Renal cortex interstitium (tissue), 11 donors: Measurements from ENCODE around the gene PPP1R13B. TPM values are rescaled to one million over a fixed set of nuclear protein-coding genes. Genes with fewer than 3 reads are reported as not detected.

Experiments
- DNase-seq, 11 donors: peaks; one replicate each; pipeline ENCODE4 v3.0.0-alpha.2; 2013; ENCODE audit warnings: low read depth in 9 of 11, low spot score in 4 of 11; ENCODE audit errors: extremely low read depth in 1 of 11
- polyA plus RNA-seq, 3 donors: library from polyadenylated mRNA; unstranded; fragments of 120-200 nt; gene quantifications; one replicate each; pipeline ENCODE4 v1.2.1, GENCODE V29; 2013; ENCODE audit not compliant: insufficient read length in 3 of 3

Gene PPP1R13B
- polyA plus RNA-seq, 3 donors, result 29.8 to 47.6 (median 31.2) TPM

DNA sequence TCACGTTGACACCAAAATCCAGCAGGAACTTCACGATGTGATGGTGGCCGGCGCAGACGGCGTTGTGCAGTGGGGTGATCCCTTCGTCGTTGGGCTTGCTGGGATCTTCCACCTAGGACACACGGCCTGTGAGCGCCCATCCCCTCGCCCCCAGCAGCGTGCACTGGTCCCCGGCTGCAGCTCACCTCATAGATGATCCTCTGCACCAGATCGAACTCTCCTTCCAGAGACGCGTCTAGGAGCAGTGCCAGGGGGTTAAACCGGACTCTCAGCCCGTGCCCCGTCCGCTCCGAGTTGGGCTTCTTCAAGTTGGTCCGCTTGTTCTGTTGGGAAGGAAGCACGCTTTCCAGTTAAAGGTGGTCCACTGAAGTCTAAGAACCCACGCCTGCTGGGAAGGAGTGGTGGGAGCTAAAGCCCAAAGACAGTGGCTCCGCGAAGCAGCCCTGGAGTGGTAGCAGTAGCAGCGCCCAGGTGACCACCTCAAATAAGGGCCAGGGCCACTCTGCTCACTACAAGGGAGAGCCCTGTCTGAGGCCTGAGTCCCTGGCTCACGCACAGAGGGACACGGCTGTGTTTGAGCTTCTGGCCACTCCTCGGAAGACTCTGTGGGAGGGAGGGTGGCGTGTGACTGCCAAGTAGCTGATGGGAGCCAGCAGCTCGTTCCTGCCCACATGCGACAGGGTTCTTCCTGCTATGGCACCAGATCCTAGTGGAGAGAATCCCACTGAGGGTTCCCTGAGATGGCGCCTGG is 108.5 kb downstream of the PPP1R13B start:
- no peak for DNase-seq

DNA sequence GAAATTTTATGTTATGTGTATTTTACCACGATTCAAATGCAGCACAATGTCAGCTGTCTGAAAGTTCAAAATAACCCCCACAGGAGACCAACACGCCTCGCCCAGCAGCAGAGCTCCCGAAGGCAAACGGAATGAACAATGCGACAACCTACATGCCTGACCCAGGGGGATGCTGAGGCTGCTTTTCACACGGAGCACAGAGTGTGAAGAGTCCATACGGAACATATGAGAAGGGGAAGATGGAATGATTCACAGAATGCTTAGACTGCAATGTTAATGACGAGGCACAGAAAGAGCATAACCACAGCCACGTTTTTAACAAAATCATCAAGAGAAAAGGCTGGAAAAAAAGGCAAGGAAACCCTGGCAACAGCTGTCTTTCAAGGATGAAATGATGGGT is 109.2 kb downstream of the PPP1R13B start:
- DNase-seq, result no peak

DNA sequence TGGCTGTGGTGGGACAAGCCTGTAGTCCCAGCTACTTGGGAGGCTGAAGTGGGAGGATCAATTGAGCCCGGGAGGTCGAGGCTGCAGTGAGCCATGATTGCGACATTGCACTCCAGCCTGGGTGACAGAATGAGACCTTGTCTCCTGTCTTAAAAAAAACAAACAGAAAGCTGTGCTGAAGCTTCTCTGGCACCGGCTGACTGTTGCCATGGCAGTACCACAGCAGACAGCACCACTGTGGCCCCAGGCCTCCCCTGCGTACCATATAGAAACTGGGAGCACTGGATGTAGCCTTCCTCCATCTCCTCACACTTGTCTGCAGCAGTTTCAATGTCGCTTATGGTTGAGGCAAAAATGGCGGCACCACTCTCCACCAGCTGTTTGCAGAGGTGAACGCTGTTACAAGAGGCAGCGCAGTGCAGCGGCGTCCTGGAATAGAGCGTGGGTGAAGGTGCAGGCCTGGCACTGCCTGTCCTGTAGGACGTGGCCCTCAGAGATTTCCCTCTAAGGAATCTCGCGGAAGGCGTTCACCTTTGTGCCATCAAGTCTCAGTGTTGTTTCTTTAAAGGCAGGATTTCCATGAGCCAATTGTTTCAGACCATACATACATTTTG is 109.8 kb downstream of the PPP1R13B start:
- DNase-seq, result no peak

DNA sequence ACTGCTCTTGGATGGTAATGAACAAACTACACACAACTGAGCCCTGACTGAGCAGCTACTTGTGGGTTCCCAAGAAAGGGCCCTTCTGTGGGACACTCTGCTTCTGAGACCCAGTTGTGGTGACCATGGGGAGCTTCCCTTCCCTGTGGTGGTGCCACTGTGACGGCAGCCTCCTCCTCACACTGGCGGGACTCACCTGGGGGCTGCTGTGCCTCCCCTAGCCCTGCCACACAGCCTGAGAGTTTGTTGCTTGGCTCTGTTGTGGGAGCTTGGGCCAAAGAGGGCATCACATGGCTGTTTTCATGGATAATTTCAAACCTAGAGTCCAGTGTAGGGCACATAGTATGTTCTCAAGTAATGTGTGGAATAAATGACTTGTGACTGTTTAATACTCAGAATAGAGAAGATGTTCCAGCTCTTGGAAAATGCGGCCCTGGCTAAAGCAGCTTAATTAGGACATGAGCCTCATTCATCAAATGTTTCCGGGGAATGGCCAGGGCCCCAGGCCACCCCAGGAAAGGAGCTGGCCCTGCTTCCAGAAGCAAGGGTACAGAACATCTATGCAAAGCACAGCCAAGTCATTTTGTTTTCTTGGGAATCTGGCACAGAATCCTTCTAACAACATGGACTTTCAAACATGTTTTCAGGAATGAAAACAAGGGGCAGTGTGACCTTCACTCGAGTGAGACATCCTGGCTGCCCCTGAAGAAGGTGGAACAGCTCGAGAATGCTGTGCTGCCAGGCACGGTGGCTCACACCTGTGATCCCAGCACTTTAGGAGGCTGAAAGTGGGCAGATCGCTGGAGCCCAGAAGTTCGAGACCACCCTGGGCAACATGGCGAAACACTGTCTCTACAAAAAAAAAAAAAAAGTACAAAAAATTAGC is 110.6 kb downstream of the PPP1R13B start:
- DNase-seq, result no peak

DNA sequence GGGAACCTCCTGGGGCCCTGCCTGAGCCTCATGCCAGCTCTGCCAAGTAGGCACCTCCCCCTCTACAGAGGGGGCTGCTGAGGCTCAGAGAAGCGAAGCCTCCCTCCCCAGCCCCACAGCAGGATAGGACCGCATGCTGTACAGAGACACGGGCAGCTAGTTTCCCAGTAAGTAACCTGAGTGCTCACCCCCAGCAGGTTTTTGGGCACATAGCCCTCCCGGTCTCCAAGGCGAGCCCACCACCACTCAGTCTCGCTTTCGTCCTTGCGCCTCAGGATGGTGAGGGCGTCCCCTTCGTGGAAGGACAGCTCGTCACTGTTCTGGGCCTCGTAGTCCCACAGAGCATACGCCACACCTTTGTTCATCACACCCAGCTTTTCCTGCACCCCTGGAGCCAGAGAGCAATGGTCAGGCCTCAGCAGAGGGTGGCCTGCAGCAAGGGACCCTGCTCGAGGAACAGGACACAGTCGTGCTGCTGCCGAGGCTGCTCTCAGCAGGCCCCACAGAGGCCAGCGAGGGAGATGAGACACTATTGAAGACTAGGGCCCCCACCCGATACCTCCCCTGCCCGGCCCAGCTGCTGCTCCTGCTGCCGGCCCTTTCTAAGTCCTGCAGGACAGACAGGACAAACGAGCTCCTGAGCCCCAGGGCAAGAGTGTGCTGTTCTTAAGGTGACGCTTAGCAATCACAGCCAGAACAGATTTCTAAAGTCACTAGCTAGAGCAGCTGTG is 111.4 kb downstream of the PPP1R13B start:
- no peak for DNase-seq

DNA sequence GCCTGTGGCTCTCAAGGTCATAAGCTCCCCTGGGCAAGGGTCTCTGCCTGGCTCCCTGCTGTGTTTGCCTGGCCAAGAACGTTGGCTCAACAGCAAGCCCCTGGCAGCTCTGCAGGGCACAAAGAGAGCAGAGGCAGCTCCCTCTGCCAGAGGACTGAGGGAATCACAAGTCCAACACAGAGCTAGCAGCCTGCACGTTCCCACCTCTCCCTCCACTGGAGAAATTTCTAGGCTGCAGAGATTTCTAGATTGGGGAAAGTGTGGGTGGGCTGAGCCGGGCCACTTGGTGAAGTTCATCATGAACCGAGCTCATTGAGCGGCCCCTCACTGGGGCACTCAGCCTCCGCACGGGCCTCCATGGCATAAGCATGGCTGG is 111.9 kb downstream of the PPP1R13B start:
- DNase-seq, result no peak

DNA sequence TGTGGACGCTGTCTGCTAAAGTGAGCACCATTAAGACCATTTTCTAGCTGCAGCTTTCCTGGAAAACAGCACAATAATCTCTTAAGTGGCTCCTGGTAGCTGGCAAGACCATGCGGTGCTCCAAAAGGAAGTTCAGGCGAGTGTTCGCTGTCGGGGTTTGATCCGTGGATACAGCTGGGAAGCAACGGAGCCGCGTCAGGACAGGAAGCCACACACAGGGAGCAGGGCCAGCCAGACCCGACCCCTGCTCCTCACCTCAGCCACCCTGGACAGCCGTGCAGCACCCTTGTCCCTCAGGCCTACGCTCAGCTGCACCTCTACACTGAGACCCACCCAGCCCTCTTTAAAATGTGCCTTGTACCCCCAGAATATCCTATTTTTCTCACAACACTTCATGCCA is 112.4 kb downstream of the PPP1R13B start:
- no peak for DNase-seq

DNA sequence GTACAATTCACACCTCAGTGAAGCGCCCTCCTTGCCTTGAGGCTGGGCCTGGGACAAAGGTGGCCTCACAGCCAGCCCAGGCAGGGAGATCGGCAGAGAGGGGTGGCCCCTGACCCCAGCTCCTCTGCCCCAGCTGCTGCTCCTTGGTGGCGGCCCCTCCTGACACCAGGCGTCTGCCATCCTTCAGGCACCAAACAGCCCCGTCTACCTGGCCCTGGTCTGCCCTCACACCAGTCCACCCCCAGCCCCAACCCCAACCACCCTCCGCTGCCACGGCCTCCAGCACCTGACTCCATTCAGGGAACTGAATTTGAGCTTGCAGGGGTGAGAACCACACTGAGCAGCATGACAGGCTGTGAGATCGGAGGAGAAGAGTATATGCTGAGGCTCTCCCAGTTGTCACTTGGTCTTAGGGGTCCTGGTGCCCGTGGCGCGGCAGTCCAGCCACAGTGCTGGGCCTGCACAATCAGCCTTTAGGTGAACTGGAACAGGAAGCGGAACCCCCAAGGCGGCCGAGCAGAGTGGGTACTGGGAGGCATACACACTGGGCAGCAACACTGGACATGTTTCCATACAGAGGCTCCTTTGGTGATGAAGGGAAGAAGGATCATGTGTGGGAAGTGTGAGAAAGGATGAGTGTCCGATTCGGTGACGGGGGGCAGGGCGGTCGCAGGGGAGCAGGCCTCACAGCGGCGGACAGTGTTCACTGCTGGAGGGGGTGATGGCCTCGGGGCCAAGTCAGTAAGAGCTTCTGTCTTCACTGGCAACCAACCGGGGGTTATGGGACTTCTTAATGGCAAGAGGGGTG is 113.1 kb downstream of the PPP1R13B start:
- no peak for DNase-seq

DNA sequence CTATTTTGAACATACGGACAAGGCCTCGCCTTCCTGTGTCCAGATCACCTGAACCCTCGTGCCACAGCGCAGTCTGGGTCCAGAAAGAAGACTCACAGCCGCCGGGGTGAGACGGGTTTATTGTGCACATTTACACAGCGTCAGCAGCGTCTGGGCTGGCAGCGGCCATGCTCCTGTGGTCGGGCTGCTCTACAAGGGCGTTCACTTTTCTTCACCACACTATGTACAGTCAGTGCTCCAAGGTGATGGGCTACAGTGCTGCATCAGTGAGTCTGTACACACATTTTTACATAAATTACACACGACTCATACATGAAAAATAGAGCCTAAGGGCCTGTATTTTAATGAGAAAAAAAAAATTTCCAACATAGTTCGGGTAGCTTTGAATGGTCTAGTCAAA is 113.7 kb downstream of the PPP1R13B start:
- DNase-seq, result no peak

DNA sequence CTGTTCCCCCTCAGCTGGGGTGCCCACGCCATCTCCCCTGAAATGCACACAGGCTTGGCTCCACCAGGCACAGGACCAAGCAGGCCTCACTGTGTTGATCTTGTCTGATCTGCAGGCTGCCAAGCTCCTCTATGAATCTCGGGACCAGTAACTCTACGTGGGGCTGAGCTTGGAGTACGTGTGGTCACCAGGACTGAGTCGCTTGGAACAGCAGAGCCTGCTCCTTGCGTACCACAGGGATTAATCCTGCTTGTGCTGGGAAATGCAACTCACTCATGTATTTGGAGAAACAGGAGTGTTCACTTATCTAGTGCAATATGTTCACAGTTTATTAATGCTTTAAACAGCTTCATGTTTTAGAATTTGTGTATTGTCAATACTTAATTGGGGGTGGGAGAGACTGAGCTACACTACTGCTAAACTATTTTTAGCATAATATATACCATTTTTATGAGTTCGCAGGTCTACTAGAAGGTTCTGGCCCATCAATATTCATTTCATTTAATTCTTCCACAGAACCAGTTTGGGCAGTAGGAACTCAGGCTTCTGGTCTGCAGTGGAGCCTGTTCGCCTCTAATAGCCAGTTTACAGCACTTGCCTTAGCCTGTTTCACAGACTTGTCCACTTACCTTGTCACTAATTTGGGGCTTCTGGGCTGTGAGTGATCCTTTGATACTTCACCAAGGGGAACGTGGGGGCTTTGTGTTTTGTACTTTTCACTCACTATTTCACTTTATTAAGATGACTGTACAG is 114.3 kb downstream of the PPP1R13B start:
- DNase-seq, result no peak

DNA sequence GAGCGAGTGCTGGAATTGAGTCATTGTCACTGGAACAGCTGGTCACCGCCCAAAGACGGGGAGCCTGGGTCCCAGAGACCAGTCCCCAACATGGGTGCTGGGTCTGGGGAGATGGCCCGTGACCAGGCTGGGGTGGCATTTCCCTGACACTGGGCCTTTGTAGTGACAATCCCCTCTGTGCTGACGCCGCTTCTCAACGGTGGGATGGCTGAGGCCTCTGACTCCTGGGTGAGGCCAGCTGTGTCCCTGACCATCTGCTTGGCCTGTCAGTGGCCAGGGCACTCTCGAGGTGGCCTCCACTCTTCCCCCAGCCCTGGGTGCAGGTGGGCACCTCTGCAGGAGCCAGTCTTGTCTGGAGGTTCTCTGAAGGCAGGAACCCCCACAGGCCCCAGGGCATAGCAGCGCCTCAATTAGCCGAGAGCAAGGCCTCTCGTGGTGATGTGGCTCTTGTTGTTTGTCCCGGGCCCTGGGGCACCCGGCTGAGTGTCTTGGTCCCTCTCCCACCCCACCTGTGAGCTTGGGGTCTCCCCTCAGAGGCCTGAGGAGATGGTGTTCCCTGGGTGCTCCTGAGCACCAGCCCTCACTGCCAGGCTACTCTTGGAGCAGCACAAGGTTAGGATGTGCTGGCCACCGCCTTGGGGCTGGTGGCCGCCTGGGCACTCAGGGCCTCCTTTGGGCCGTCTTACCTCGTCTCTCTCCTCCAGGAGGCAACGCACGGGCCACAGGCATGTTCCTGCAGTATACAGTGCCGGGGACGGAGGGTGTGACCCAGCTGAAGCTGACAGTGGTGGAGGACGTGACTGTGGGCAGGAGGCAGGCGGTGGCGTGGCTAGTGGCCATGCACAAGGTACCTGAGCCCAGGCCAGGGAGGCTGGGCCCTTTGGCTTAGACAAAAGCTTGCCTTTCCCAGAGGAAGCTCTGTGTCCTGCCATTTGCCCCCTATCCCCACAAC is 115.2 kb downstream of the PPP1R13B start:
- DNase-seq, result no peak

DNA sequence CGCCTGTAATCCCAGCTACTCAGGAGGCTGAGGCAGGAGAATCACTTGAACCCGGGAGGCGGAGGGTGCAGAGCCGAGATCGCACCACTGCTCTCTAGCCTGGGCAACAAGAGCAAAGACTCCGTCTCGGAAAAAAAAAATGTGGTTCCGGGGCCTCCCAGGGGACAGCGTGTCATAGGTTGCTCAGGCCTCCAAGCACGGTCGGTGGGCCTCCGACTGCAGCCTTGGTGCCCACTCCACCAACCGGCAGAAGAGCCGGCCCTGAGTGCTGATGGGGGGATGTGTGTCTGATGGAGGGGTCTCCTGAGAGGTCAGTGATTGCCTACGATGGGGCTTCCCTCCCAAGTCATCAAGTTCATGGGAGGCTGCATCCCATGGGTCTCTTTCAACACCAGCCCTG is 115.9 kb downstream of the PPP1R13B start:
- DNase-seq, result no peak

DNA sequence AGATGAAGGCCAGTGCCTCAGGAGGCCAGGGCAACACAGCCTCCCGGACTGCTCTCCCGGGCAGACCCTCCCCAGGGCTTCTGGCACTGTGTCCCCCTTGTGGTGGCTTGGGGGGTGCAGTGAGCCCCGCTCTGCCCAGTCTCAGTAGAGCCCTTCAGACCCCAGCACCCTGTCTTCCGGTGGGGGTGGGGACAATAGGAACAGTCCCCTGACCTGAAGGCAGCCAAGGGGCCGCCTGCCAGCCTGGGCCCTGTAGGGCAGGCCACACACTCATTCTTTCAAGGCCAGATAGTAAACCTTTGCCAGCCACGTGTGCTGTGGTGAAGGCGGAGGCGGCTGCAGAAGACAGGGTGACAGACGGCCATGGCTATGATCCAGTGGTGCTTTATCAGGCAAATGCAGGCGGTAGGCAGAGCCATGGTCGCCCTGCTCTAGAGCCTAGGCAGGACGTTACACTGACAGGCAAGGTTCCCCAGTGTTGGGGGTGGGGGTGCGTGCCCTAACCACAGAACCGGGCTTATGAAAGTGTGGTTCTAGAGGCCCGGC is 116.8 kb downstream of the PPP1R13B start:
- DNase-seq, result no peak

DNA sequence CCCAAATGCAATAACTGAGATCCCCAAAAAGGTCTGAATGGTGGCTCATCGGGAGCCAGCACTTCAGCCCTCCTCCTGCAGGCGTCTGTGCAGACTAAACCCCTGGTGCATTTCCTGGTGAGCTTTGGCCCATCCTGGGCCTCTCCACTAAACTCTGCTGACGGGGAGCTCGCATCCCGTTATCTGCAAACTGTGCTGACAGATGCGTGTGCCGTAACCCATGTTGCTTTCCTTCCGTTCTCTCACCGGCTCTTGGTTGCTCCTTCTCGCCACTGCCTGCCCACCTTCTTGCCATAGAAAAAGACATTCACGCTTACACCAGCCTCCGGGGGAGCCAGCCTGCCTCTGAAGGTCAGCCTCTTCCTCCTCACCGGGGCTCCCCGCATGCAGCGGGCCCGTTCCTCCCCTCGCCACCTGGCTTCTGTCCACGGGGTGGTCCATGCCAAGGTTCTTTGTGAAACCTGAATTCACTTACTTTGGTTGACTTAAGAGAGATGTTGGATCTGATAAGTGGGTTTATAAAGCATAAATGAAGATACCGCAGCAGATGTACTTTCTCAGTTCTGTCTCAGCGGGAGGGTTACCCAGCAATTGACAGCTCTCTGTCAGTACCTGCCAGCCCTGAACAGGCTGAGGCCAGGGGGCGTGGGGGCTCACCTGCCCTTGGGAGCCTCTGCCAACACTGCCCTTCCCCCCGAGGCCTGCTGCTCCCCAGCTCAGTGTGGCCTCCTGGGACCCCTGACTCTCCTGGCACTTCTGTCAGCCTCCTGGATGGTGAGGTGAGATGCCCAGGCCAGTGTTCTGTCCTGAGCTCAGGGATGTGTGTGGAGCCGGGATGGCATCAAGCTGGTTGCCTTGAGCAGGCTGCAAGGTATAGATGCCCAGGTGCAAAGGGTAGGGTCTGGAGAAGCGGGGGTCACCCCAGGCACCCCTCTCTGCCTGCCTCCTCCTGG is 117.6 kb downstream of the PPP1R13B start:
- no peak for DNase-seq

DNA sequence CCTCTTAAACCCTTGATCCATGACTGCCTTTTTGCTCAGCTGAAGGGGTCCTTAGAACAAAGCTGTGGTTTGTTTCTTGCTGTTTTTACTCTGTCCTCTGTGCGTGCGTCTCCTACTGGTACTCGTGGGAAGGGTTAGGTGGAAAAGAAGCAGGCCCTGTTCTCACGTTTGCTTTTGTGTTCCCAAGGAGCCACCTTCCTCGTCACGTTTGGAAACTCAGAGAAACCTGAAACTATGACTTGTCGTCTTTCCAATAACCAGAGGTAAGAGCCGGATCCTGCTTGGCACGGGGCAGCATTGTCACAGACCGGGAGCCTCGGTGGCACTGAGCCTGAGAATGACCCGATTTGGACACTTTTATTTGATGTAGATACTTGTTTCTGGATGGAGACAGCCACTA is 118.7 kb downstream of the PPP1R13B start:
- no peak for DNase-seq

DNA sequence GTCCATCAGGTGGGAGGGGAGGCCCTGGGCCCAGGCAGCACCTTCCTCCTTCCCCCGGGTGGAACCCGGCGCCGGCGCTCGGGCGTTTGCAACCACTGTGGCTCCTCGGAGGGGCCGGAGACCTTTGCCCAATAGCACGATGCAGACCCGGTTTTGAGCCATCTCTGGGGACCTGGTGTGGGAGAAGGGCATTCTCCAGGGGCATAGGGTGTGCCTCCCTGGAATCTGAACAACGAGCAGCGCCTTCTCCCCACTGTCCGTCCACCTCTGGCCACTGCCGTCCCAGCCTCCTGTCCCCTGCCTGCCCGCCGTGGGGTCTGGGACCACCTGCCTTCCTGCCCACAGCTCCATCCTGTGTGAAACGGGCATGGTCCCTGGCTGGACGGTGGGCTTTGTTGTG is 119.2 kb downstream of the PPP1R13B start:
- DNase-seq, result no peak
